ENCODE measurements around the gene RAX. TPM values are rescaled to one million over a fixed set of nuclear protein-coding genes. Genes with fewer than 3 reads are reported as not detected.

Gene RAX
- total RNA-seq, 1 donor from 2014 or later = not detected

Other genes starting within 250 kb of the RAX start
- gene SEC11C, start 133.6 kb downstream of the RAX start, total RNA-seq = 16.1 and 24.3 TPM in 2 replicates
- not detected in 2 replicates for gene GRP, start 53.3 kb downstream of the RAX start, total RNA-seq
- gene CPLX4, start 45.2 kb upstream of the RAX start, total RNA-seq = not detected in 2 replicates
- 136 and 180 TPM in 2 replicates for gene LMAN1, start 85.8 kb upstream of the RAX start, total RNA-seq